Pulmonary artery endothelial cell (primary cell): ENCODE data around the gene ATXN10. TPM values are rescaled to one million over a fixed set of nuclear protein-coding genes. Genes with fewer than 3 reads are reported as not detected.

Experiments used
- DNase-seq: peaks from one replicate; pipeline ENCODE4 v3.0.0-alpha.2; 2011; ENCODE audit warnings: low read depth, low spot score
- total RNA-seq: library from RNA; depleted of rRNA; stranded (reverse); fragments of >200 nt; gene quantifications from 2 replicates; pipeline ENCODE4 v1.2.3, GENCODE V29; 2014

Gene ATXN10
- total RNA-seq, 1 donor from 2014 or later, result 76.2 TPM

GRCh38 chr22:45757068-45757467 lies 85.4 kb downstream of the ATXN10 start:
- DNase-seq, result no peak

- DNase-seq, result no peak
These were observed 86.3 kb downstream of the ATXN10 start for GRCh38 chr22:45757936-45758335.

- no peak for DNase-seq
These were observed 87.0 kb downstream of the ATXN10 start for GRCh38 chr22:45758603-45759002.

GRCh38 chr22:45760682-45761081 lies 89.0 kb downstream of the ATXN10 start:
- no peak for DNase-seq

GRCh38 chr22:45762545-45763235 lies 91.1 kb downstream of the ATXN10 start:
- no peak for DNase-seq

GRCh38 chr22:45763236-45763624 lies 91.6 kb downstream of the ATXN10 start:
- no peak for DNase-seq

GRCh38 chr22:45768490-45768889 lies 96.9 kb downstream of the ATXN10 start:
- no peak for DNase-seq

- DNase-seq, result no peak
These were observed 98.1 kb downstream of the ATXN10 start for GRCh38 chr22:45769569-45770210.

GRCh38 chr22:45770506-45770905 lies 98.9 kb downstream of the ATXN10 start:
- no peak for DNase-seq

GRCh38 chr22:45771057-45771456 lies 99.4 kb downstream of the ATXN10 start:
- DNase-seq, result no peak

- no peak for DNase-seq
These were observed 100.1 kb downstream of the ATXN10 start for GRCh38 chr22:45771711-45772110.

- no peak for DNase-seq
These were observed 101.1 kb downstream of the ATXN10 start for GRCh38 chr22:45772743-45773142.

- DNase-seq, result no peak
These were observed 102.5 kb downstream of the ATXN10 start for GRCh38 chr22:45774001-45774670.

GRCh38 chr22:45775062-45775461 lies 103.4 kb downstream of the ATXN10 start:
- no peak for DNase-seq

GRCh38 chr22:45775569-45776312 lies 104.1 kb downstream of the ATXN10 start:
- DNase-seq, result no peak

- no peak for DNase-seq
These were observed 104.6 kb downstream of the ATXN10 start for GRCh38 chr22:45776313-45776585.

GRCh38 chr22:45777046-45777851 lies 105.6 kb downstream of the ATXN10 start:
- DNase-seq, result no peak

- DNase-seq, result no peak
These were observed 106.3 kb downstream of the ATXN10 start for GRCh38 chr22:45777852-45778375.

GRCh38 chr22:45781459-45781858 lies 109.8 kb downstream of the ATXN10 start:
- DNase-seq, result no peak

- no peak for DNase-seq
These were observed 110.3 kb downstream of the ATXN10 start for GRCh38 chr22:45781966-45782365.

GRCh38 chr22:45783021-45783420 lies 111.4 kb downstream of the ATXN10 start:
- DNase-seq, result no peak
